Stimulated activated CD4-positive, alpha-beta T cell treated with anti-CD3 and anti-CD28 coated beads, Interleukin-4, amount 100 ng/mL, for 48 hours (primary cell): ENCODE results near the gene SMIM27.
"Not testable (repeated sequence)": the region's sequence is repeated elsewhere in the genome, so short reads cannot be mapped to it uniquely, and the experiment has no call there.

Experiments used
- DNase-seq, 2 donors: peaks; one replicate each; pipeline ENCODE4 v3.0.0-alpha.2; 2020; ENCODE audit warnings: low read depth in 2 of 2

SMIM27 gene

GRCh38 chr9:32552172-32552872 is at the start of gene SMIM27, which contains the start of gene TOPORS:
Gene SMIM27 (plus strand): TSS chr9:32552327. CDS start chr9:32552435, 108 bp downstream.
Gene TOPORS (minus strand): TSS chr9:32552586. CDS start chr9:32552436, 150 bp downstream.
- DNase-seq = peak; percentile 82 to 84

GRCh38 chr9:32502464-32502863 is 49.7 kb upstream of the SMIM27 start:
- DNase-seq = no peak

GRCh38 chr9:32503008-32503407 is 49.1 kb upstream of the SMIM27 start:
- DNase-seq = no peak

- no peak for DNase-seq
Observed at GRCh38 chr9:32508728-32509127, 43.4 kb upstream of the SMIM27 start.

- DNase-seq = no peak
Observed at GRCh38 chr9:32516241-32516640, 35.9 kb upstream of the SMIM27 start.

- no peak for DNase-seq
Observed at GRCh38 chr9:32518276-32518675, 33.9 kb upstream of the SMIM27 start.

- no peak for DNase-seq
Observed at GRCh38 chr9:32523910-32524309, 28.2 kb upstream of the SMIM27 start.

- not testable (repeated sequence) for DNase-seq
Observed at GRCh38 chr9:32524558-32524891, 27.6 kb upstream of the SMIM27 start.

GRCh38 chr9:32524892-32525708 is 27.0 kb upstream of the SMIM27 start:
- peak in 1 of 2 donors; percentile 8 for DNase-seq

GRCh38 chr9:32525709-32526030 is 26.5 kb upstream of the SMIM27 start:
- no peak for DNase-seq

- DNase-seq = peak; percentile 56 to 75
Observed at GRCh38 chr9:32526041-32526706, 26.0 kb upstream of the SMIM27 start, which contains the start of gene RIGI. Gene RIGI (minus strand): TSS chr9:32526196. CDS start chr9:32526166, 30 bp downstream.

- no peak for DNase-seq
Observed at GRCh38 chr9:32526707-32527048, 25.4 kb upstream of the SMIM27 start.

- DNase-seq = no peak
Observed at GRCh38 chr9:32533336-32533735, 18.8 kb upstream of the SMIM27 start.

- DNase-seq = no peak
Observed at GRCh38 chr9:32533816-32534215, 18.3 kb upstream of the SMIM27 start.

GRCh38 chr9:32543047-32543446 is 9.1 kb upstream of the SMIM27 start:
- no peak for DNase-seq

- no peak for DNase-seq
Observed at GRCh38 chr9:32545884-32546283, 6.2 kb upstream of the SMIM27 start.

GRCh38 chr9:32548213-32548612 is 3.9 kb upstream of the SMIM27 start:
- not testable (repeated sequence) for DNase-seq

GRCh38 chr9:32550150-32550561 is 2.0 kb upstream of the SMIM27 start:
- DNase-seq = no peak

GRCh38 chr9:32550562-32551275 is 1.4 kb upstream of the SMIM27 start:
- peak; percentile 85 to 86 for DNase-seq

GRCh38 chr9:32551276-32552051 is 663 bp upstream of the SMIM27 start:
- peak; percentile 41 to 43 for DNase-seq

GRCh38 chr9:32554107-32554506 is 2.0 kb downstream of the SMIM27 start:
- no peak for DNase-seq
